K562 (cell line): ENCODE measurements around the gene SLC41A3. TPM values are rescaled to one million over a fixed set of nuclear protein-coding genes. Genes with fewer than 3 reads are reported as not detected.

Experiments used
- ATAC-seq: fragments of 200-7000 bp; cut with Tn5 transposase; 3 replicates; pipeline ENCODE4 v1.9.1; 2020; ENCODE audit warnings: moderate library complexity
- BruUV-seq: library from RNA; stranded (reverse); fragments of 400-500 nt; replicated peaks from 2 replicates; lab custom pipeline; 2021; lab: Mats Ljungman, UMichigan
- CTCF ChIA-PET: fragments of 300-600 bp; formaldehyde crosslinking; extraction: SDS; loops from one replicate; lab custom pipeline; 2021; ENCODE audit warnings: low intra/inter-chr PET ratio; lab: Yijun Ruan, JAX
- POLR2A ChIA-PET: fragments of 300-600, 350-650 bp; sonication (Branson Sonifier 250); formaldehyde crosslinking; extraction: SDS; loops from one replicate; lab custom pipeline; 2021; ENCODE audit warnings: antibody characterized with exemption, inconsistent platforms; lab: Yijun Ruan, JAX
- DNase-seq, 4 experiments: peaks; one replicate each; pipeline versions ENCODE4 v3.0.0 to v3.0.0-alpha.2; 2011 to 2018; ENCODE audit warnings: low spot score in 3 of 4, mixed read lengths in 3 of 4; ENCODE audit errors: extremely low read depth in 1 of 4
- FAIRE-seq: peaks from 2 replicates; lab custom pipeline; 2011; peaks lifted over from hg19 to GRCh38; lab: Jason Lieb, UNC
- H2AFZ ChIP-seq: 2 replicates; pipeline ENCODE4 v1.6.0; 2011; ENCODE audit warnings: low read depth, low read length, control low read depth, inconsistent platforms
- H3K27ac ChIP-seq: fragments of 200-600 bp; 3 replicates; pipeline ENCODE4 v1.8.0; 2011; ENCODE audit warnings: low read depth, mild to moderate bottlenecking, control low read depth, inconsistent platforms, low read length, moderate library complexity, mixed read lengths; ENCODE audit errors: extremely low read depth
- H3K27me3 ChIP-seq, 2 experiments: fragments of 300-600 bp in 1 of 2; 2 replicates in 1 of 2; 3 replicates in 1 of 2; pipeline versions ENCODE4 v1.6.0 to v1.8.0; 2011; ENCODE audit warnings: inconsistent platforms in 2 of 2, low read length in 2 of 2, mild to moderate bottlenecking in 1 of 2, mixed read lengths in 1 of 2, moderate library complexity in 1 of 2; ENCODE audit not compliant: control insufficient read depth in 2 of 2, insufficient read depth in 2 of 2
- H3K36me3 ChIP-seq: fragments of 300-600 bp; 3 replicates; pipeline ENCODE4 v1.8.0; 2011; ENCODE audit warnings: mild to moderate bottlenecking, low read length, inconsistent platforms; ENCODE audit not compliant: control insufficient read depth, insufficient read depth
- H3K4me1 ChIP-seq, 2 experiments: fragments of 200-600 bp in 1 of 2; replicated peaks in 1 of 2; 2 replicates in 1 of 2; 3 replicates in 1 of 2; pipeline versions ENCODE4 v1.5.1 to v1.8.0; 2011; ENCODE audit warnings: inconsistent platforms in 2 of 2, low read length in 2 of 2, mild to moderate bottlenecking in 1 of 2, mixed read lengths in 1 of 2, moderate library complexity in 1 of 2; ENCODE audit not compliant: control insufficient read depth in 2 of 2, insufficient read depth in 2 of 2
- H3K4me2 ChIP-seq: 2 replicates; pipeline ENCODE4 v1.6.1; 2011; ENCODE audit warnings: low read length, control low read depth, inconsistent platforms, mixed read lengths; ENCODE audit not compliant: insufficient read depth
- H3K4me3 ChIP-seq: fragments of 200-600 bp; sonication (generic), shearing (Covaris generic); 2 replicates; pipeline ENCODE4 v1.5.1; 2016; ENCODE audit warnings: control low read depth, inconsistent platforms
- H3K79me2 ChIP-seq: fragments of 200-600 bp; 3 replicates; pipeline ENCODE4 v1.8.0; 2011; ENCODE audit warnings: low read length, inconsistent platforms; ENCODE audit not compliant: control insufficient read depth, insufficient read depth
- H3K9ac ChIP-seq, 2 experiments: 2 replicates each; pipeline versions ENCODE4 v1.6.0 to v1.6.1; 2011; ENCODE audit warnings: low read depth in 2 of 2, low read length in 2 of 2, control low read depth in 1 of 2, inconsistent platforms in 1 of 2, mild to moderate bottlenecking in 1 of 2, mixed read lengths in 1 of 2; ENCODE audit not compliant: insufficient read depth in 1 of 2
- H3K9me1 ChIP-seq: one replicate; pipeline ENCODE4 v1.6.0; 2011; ENCODE audit warnings: inconsistent platforms, mild to moderate bottlenecking, low read length, moderate library complexity; ENCODE audit not compliant: control insufficient read depth, insufficient read depth
- H3K9me3 ChIP-seq: replicated peaks from 2 replicates; pipeline ENCODE4 v1.5.1; 2011; ENCODE audit warnings: low read depth, low read length, inconsistent platforms; ENCODE audit not compliant: control insufficient read depth, insufficient read depth
- H4K20me1 ChIP-seq: replicated peaks from 2 replicates; pipeline ENCODE4 v1.6.1; 2011; ENCODE audit warnings: low read length, inconsistent platforms, mixed read lengths; ENCODE audit not compliant: control insufficient read depth, insufficient read depth
- ATF6 ChIP-seq: sonication (generic); formaldehyde crosslinking; IDR thresholded peaks from 2 replicates; pipeline ENCODE4 v1.4.0; 2020; ENCODE audit warnings: mild to moderate bottlenecking, missing genetic modification reagents
- DIDO1 ChIP-seq: fragments of 450-650 bp; IDR thresholded peaks from 2 replicates; pipeline ENCODE4 v1.6.1; 2016; ENCODE audit warnings: low read depth, missing biosample characterization, missing genetic modification characterization
- E4F1 ChIP-seq: fragments of 250-450 bp; sonication (Bioruptor Pico); IDR thresholded peaks from 2 replicates; pipeline ENCODE4 v1.5.0; 2021; ENCODE audit warnings: mild to moderate bottlenecking, borderline replicate concordance
- ETV6 ChIP-seq, 3 experiments: fragments of 150-350 bp in 1 of 3; sonication (generic) in 1 of 3; formaldehyde crosslinking in 1 of 3; IDR thresholded peaks; 2 replicates each; pipeline versions ENCODE4 v1.6.1 to v1.8.0; 2014 to 2022; ENCODE audit warnings: borderline replicate concordance in 2 of 3, low read depth in 2 of 3, antibody characterized with exemption in 1 of 3, low read length in 1 of 3, mild to moderate bottlenecking in 1 of 3, missing genetic modification reagents in 1 of 3
- EWSR1 ChIP-seq: fragments of 450-650 bp; IDR thresholded peaks from 2 replicates; pipeline ENCODE4 v1.6.1; 2018; ENCODE audit warnings: borderline replicate concordance, mild to moderate bottlenecking, low read depth, moderate library complexity; ENCODE audit not compliant: partially characterized antibody
- HDAC2 ChIP-seq: fragments of 450-650 bp; IDR thresholded peaks from 2 replicates; pipeline ENCODE4 v1.6.1; 2016; ENCODE audit warnings: mild to moderate bottlenecking
- HLTF ChIP-seq: fragments of 450-650 bp; IDR thresholded peaks from 2 replicates; pipeline ENCODE4 v1.6.1; 2016
- HMG20A ChIP-seq: fragments of 450-650 bp; formaldehyde crosslinking; conservative IDR thresholded peaks from 2 replicates; pipeline ENCODE4 v1.4.0; 2020; ENCODE audit warnings: mild to moderate bottlenecking, mixed read lengths
- MYC ChIP-seq, 2 experiments: fragments of 250-450 bp in 1 of 2; sonication (Bioruptor Pico) in 1 of 2; IDR thresholded peaks; 2 replicates each; pipeline versions ENCODE4 v1.5.1 to v1.6.1; 2012 to 2021; ENCODE audit warnings: low read depth in 2 of 2, borderline replicate concordance in 1 of 2, improper control_type of control experiment in 1 of 2, low read length in 1 of 2, mild to moderate bottlenecking in 1 of 2, moderate library complexity in 1 of 2
- NBN ChIP-seq: fragments of 450-650 bp; IDR thresholded peaks from 2 replicates; pipeline ENCODE4 v1.6.1; 2016; ENCODE audit warnings: low read depth, mild to moderate bottlenecking
- NR4A1 ChIP-seq, 2 experiments: fragments of 250-450 bp in 1 of 2; fragments of 450-650 bp in 1 of 2; sonication (Bioruptor Pico) in 1 of 2; IDR thresholded peaks; 2 replicates each; pipeline versions ENCODE4 v1.4.0 to v1.6.1; 2016 to 2020; ENCODE audit warnings: mild to moderate bottlenecking in 2 of 2, missing compliant biosample characterization in 1 of 2, missing genetic modification characterization in 1 of 2, moderate library complexity in 1 of 2
- SP1 ChIP-seq: sonication (generic); formaldehyde crosslinking; IDR thresholded peaks from 2 replicates; pipeline ENCODE4 v1.8.1; 2022; ENCODE audit warnings: mild to moderate bottlenecking, missing genetic modification reagents
- ZKSCAN3 ChIP-seq: fragments of 250-450 bp; sonication (Bioruptor Pico); IDR thresholded peaks from 2 replicates; pipeline ENCODE4 v1.4.0; 2020
- WGBS: fragments of 100-300 bp; shearing (Covaris generic); methylation state at CpG from one replicate; pipeline ENCODE4 v1.1.6; 2016; ENCODE audit warnings: low coverage, mixed read lengths; ENCODE audit not compliant: insufficient coverage; ENCODE audit errors: missing lambda C conversion rate; 5-methylcytosine and 5-hydroxymethylcytosine counted together
- in situ Hi-C: fragments of 300-500 bp; cut with MboI; formaldehyde crosslinking; loops from 4 replicates; pipeline ENCODE4 v1.15.0; 2018; ENCODE audit warnings: inconsistent platforms, mixed read lengths
- intact Hi-C: fragments of 100-400 bp; cut with micrococcal nuclease; formaldehyde crosslinking; loops from 2 replicates; pipeline ENCODE4 v1.14.2; 2022
- polyA plus RNA-seq, 8 experiments: library from polyadenylated mRNA; depleted of rRNA in 4 of 8; stranded (reverse) in 5 of 8; unstranded in 3 of 8; fragments of >200 nt; fragmentation: Nextera tagmentation in 2 of 8; fragmentation: Illumina TruSeq in 1 of 8; extraction: Ambion mirVana in 2 of 8; extraction: Trizol in 1 of 8; gene quantifications; 2 replicates each; pipeline versions ENCODE4 v1.2.1 to v1.2.3, GENCODE V29; 2011 to 2014; ENCODE audit warnings: inconsistent platforms in 1 of 8, missing spikeins in 1 of 8
- total RNA-seq, 7 experiments: library from RNA; depleted of rRNA in 6 of 7; stranded (reverse); fragments of >200 nt in 6 of 7; fragmentation: Illumina TruSeq in 2 of 7; extraction: Trizol in 2 of 7; gene quantifications; 2 replicates each; pipeline versions ENCODE4 v1.2.1 to v1.2.3, GENCODE V29; 2011 to 2021; ENCODE audit warnings: low replicate concordance in 1 of 7

The SLC41A3 gene
- total and polyA plus RNA-seq, 9 of the 15 experiments (the other 6 are each of a cell fraction or from before 2014, with no cell fraction given): 4.1 to 20.7 (median 11.2) TPM

- 62% methylated on average over 10 of the region's 11 CpGs for WGBS
Measured at GRCh38 chr3:126077754-126078153, 6.2 kb downstream of the SLC41A3 start.

GRCh38 chr3:126076140-126076539 is 7.8 kb downstream of the SLC41A3 start:
- Histone ChIP-seq H3K27ac (no peak overlapping the region), H4K20me1 (no peaks in the 10 kb centered on the region), H2AFZ (no peak overlapping the region), H3K9me3 (no peaks in the 10 kb centered on the region), H3K4me3 (no peak overlapping the region), H3K9ac (no peak overlapping the region), H3K9me1 (no peaks in the 10 kb centered on the region), H3K79me2 (no peaks in the 10 kb centered on the region), H3K4me1 (no peaks in the 10 kb centered on the region), H3K36me3 (no peaks in the 10 kb centered on the region), H3K27me3 (no peaks in the 10 kb centered on the region), H3K4me2 (no peak overlapping the region)
- in situ Hi-C loops (no loop called here), intact Hi-C loops (no loop called here)
- BruUV-seq: no TSS peak
- CTCF ChIA-PET: no interaction called here
- no peak for DNase-seq
- ATAC-seq: no peak
- FAIRE-seq: no peak
- no peak for TF ChIP-seq EWSR1
- no peak for TF ChIP-seq NR4A1 (CRISPR knock-in tag; IDR thresholded peaks at IDR 0.05)
- TF ChIP-seq NR4A1 (tag; IDR thresholded peaks at IDR 0.05): no peak
- no peak for TF ChIP-seq DIDO1 (tag)
- no peak for TF ChIP-seq E4F1 (CRISPR knock-in tag)
- TF ChIP-seq MYC (IDR thresholded peaks at IDR 0.05; ENCODE audit: low read depth, low read length): no peak
- no peak for TF ChIP-seq MYC (CRISPR knock-in tag; IDR thresholded peaks at IDR 0.05; ENCODE audit: borderline replicate concordance, low read depth)
- TF ChIP-seq HDAC2: no peak
- no peak for TF ChIP-seq ZKSCAN3 (CRISPR knock-in tag)
- TF ChIP-seq ATF6 (CRISPR knock-in tag): no peak
- POLR2A ChIA-PET: no interaction called here

More at GRCh38 chr3:126077754-126078153, 6.2 kb downstream of the SLC41A3 start:
- Histone ChIP-seq H4K20me1 (no peaks in the 10 kb centered on the region), H3K4me2 (no peak overlapping the region), H3K36me3 (no peaks in the 10 kb centered on the region), H3K9me3 (no peaks in the 10 kb centered on the region), H3K9ac (no peak overlapping the region; a peak in 1 of 4 replicates), H3K9me1 (no peaks in the 10 kb centered on the region), H3K79me2 (no peaks in the 10 kb centered on the region), H3K27me3 (no peaks in the 10 kb centered on the region), H3K4me1 (peaks cover 0 to 11% of the 10 kb centered on the region in 2 experiments; a peak in 2 of 5 replicates), H3K27ac (no peak overlapping the region), H3K4me3 (no peak overlapping the region), H2AFZ (no peak overlapping the region)
- intact Hi-C loops: no loop called here
- TF ChIP-seq NBN: no peak
- TF ChIP-seq HMG20A (CRISPR knock-in tag): no peak
- no peak for TF ChIP-seq ETV6 (IDR thresholded peaks at IDR 0.05; ENCODE audit: borderline replicate concordance in 1 of 2, low read depth in 2 of 2, low read length in 1 of 2)
- TF ChIP-seq ETV6 (CRISPR knock-in tag; IDR thresholded peaks at IDR 0.05; ENCODE audit: borderline replicate concordance): no peak
- TF ChIP-seq EWSR1: no peak
- TF ChIP-seq HLTF: no peak
- TF ChIP-seq SP1 (CRISPR knock-in tag): no peak
- no peak for FAIRE-seq
- in situ Hi-C loops: no loop called here
- DNase-seq: no peak
- no peak for ATAC-seq
- CTCF ChIA-PET: no interaction called here
- BruUV-seq: no TSS peak
- POLR2A ChIA-PET: no interaction called here
